Panc1 (cell line): ENCODE measurements around the gene ACIN1.

ENCODE experiments used
- CTCF ChIP-seq: fragments of 450-650 bp; IDR thresholded peaks from 2 replicates; pipeline ENCODE4 v1.5.1; 2017; ENCODE audit warnings: mild to moderate bottlenecking
- POLR2AphosphoS5 ChIP-seq: IDR thresholded peaks from 2 replicates; pipeline ENCODE4 v1.6.1; 2012; ENCODE audit warnings: mild to moderate bottlenecking, low read depth, low read length, moderate library complexity
- REST ChIP-seq, 2 experiments: IDR thresholded peaks; 2 replicates each; pipeline ENCODE4 v1.6.1; 2011 to 2012; ENCODE audit warnings: low read depth in 2 of 2, control low read depth in 1 of 2, low read length in 1 of 2, mild to moderate bottlenecking in 1 of 2, moderate library complexity in 1 of 2; ENCODE audit not compliant: insufficient read depth in 1 of 2

GRCh38 chr14:23137813-23138535 lies 43.0 kb upstream of the ACIN1 start:
- TF ChIP-seq POLR2AphosphoS5 (no peak), CTCF (no peak), REST (IDR thresholded peaks at IDR 0.05; ENCODE audit: insufficient read depth in 1 of 2, low read depth in 2 of 2, low read length in 1 of 2) (no peak)
